HepG2 (cell line): ENCODE results near the gene ATAD3A. TPM values are rescaled to one million over a fixed set of nuclear protein-coding genes. Genes with fewer than 3 reads are reported as not detected.

ENCODE experiments used
- ATF4 ChIP-seq, 2 experiments: fragments of 450-650 bp in 1 of 2; sonication (generic) in 1 of 2; formaldehyde crosslinking; IDR thresholded peaks; 2 replicates each; pipeline versions ENCODE4 v1.5.0 to v1.8.0; 2020 to 2022; ENCODE audit warnings: mild to moderate bottlenecking in 1 of 2, missing genetic modification reagents in 1 of 2
- CENPT ChIP-seq: sonication (generic); formaldehyde crosslinking; IDR thresholded peaks from 2 replicates; pipeline ENCODE4 v1.8.0; 2022; ENCODE audit warnings: low read depth, mild to moderate bottlenecking, moderate library complexity, missing genetic modification reagents
- EZH2 ChIP-seq: conservative IDR thresholded peaks from 2 replicates; pipeline ENCODE4 v1.6.1; 2012; ENCODE audit warnings: mild to moderate bottlenecking, low read depth, low read length, moderate library complexity
- FOXK1 ChIP-seq: sonication (generic); formaldehyde crosslinking; IDR thresholded peaks from 2 replicates; pipeline ENCODE4 v1.4.0; 2020; ENCODE audit warnings: low read depth, missing genetic modification reagents, borderline replicate concordance
- GABPA ChIP-seq, 2 experiments: IDR thresholded peaks; 2 replicates each; pipeline ENCODE4 v1.6.1; 2011 to 2016; ENCODE audit warnings: low read depth in 2 of 2, low read length in 1 of 2, missing biosample characterization in 1 of 2, missing genetic modification characterization in 1 of 2
- GMEB2 ChIP-seq: IDR thresholded peaks from 2 replicates; pipeline ENCODE4 v1.6.1; 2016; ENCODE audit warnings: missing biosample characterization, missing genetic modification reagents, low read depth
- HES4 ChIP-seq: sonication (generic); formaldehyde crosslinking; IDR thresholded peaks from 2 replicates; pipeline ENCODE4 v1.9.0; 2021; ENCODE audit warnings: mild to moderate bottlenecking, missing genetic modification reagents, borderline replicate concordance
- JUNB ChIP-seq: sonication (generic); formaldehyde crosslinking; IDR thresholded peaks from 2 replicates; pipeline ENCODE4 v1.8.0; 2022; ENCODE audit warnings: missing genetic modification reagents, mild to moderate bottlenecking, borderline replicate concordance
- KDM6A ChIP-seq: IDR thresholded peaks from 2 replicates; pipeline ENCODE4 v1.6.1; 2016; ENCODE audit warnings: low read depth
- MED8 ChIP-seq: sonication (generic); formaldehyde crosslinking; IDR thresholded peaks from 2 replicates; pipeline ENCODE4 v1.8.1; 2023; ENCODE audit warnings: mild to moderate bottlenecking, missing genetic modification reagents; ENCODE audit not compliant: insufficient replicate concordance
- NFIB ChIP-seq: sonication (generic); formaldehyde crosslinking; IDR thresholded peaks from 2 replicates; pipeline ENCODE4 v1.9.0; 2021; ENCODE audit warnings: missing genetic modification reagents, mild to moderate bottlenecking, borderline replicate concordance
- NFKB2 ChIP-seq: sonication (generic); formaldehyde crosslinking; IDR thresholded peaks from 2 replicates; pipeline ENCODE4 v1.4.0; 2020; ENCODE audit warnings: missing genetic modification reagents, borderline replicate concordance
- PAF1 ChIP-seq: IDR thresholded peaks from 2 replicates; pipeline ENCODE4 v1.6.1; 2016; ENCODE audit warnings: missing genetic modification reagents, missing compliant biosample characterization
- RORA ChIP-seq: sonication (generic); formaldehyde crosslinking; IDR thresholded peaks from 2 replicates; pipeline ENCODE4 v1.5.0; 2020; ENCODE audit warnings: mild to moderate bottlenecking, missing genetic modification reagents, moderate library complexity
- SP140L ChIP-seq: sonication (generic); formaldehyde crosslinking; IDR thresholded peaks from 2 replicates; pipeline ENCODE4 v1.4.0; 2020; ENCODE audit warnings: missing genetic modification reagents, borderline replicate concordance
- TEAD3 ChIP-seq: optimal IDR thresholded peaks from 2 replicates; pipeline ENCODE3; 2016; ENCODE audit warnings: borderline replicate concordance
- YEATS2 ChIP-seq: sonication (generic); formaldehyde crosslinking; IDR thresholded peaks from 2 replicates; pipeline ENCODE4 v1.4.0; 2020; ENCODE audit warnings: missing genetic modification reagents, borderline replicate concordance
- ZBTB21 ChIP-seq: sonication (generic); formaldehyde crosslinking; IDR thresholded peaks from 2 replicates; pipeline ENCODE4 v1.4.0; 2020; ENCODE audit warnings: missing genetic modification reagents
- ZBTB3 ChIP-seq: sonication (generic); formaldehyde crosslinking; IDR thresholded peaks from 2 replicates; pipeline ENCODE4 v1.4.0; 2020; ENCODE audit warnings: low read depth, mild to moderate bottlenecking, moderate library complexity, missing genetic modification reagents, borderline replicate concordance
- ZBTB8A ChIP-seq: sonication (generic); formaldehyde crosslinking; IDR thresholded peaks from 2 replicates; pipeline ENCODE4 v1.4.0; 2020; ENCODE audit warnings: mild to moderate bottlenecking, low read depth, missing genetic modification reagents, borderline replicate concordance
- ZIK1 ChIP-seq: sonication (generic); formaldehyde crosslinking; IDR thresholded peaks from 2 replicates; pipeline ENCODE4 v1.5.0; 2020; ENCODE audit warnings: mild to moderate bottlenecking, low read depth, missing genetic modification reagents, borderline replicate concordance
- ZNF263 ChIP-seq: sonication (generic); formaldehyde crosslinking; IDR thresholded peaks from 2 replicates; pipeline ENCODE4 v1.4.0; 2020; ENCODE audit warnings: missing genetic modification reagents
- ZNF3 ChIP-seq: IDR thresholded peaks from 2 replicates; pipeline ENCODE4 v1.7.0; 2017; ENCODE audit warnings: inconsistent platforms
- ZNF441 ChIP-seq: sonication (generic); formaldehyde crosslinking; IDR thresholded peaks from 2 replicates; pipeline ENCODE4 v1.7.0; 2021; ENCODE audit warnings: missing genetic modification reagents, borderline replicate concordance
- ZNF512 ChIP-seq: sonication (generic); formaldehyde crosslinking; IDR thresholded peaks from 2 replicates; pipeline ENCODE4 v1.4.0; 2020; ENCODE audit warnings: mild to moderate bottlenecking, missing genetic modification reagents
- ZNF616 ChIP-seq: sonication (generic); formaldehyde crosslinking; IDR thresholded peaks from 2 replicates; pipeline ENCODE4 v1.5.0; 2020; ENCODE audit warnings: low read depth, mild to moderate bottlenecking, missing genetic modification reagents
- ZNF83 ChIP-seq: sonication (generic); formaldehyde crosslinking; IDR thresholded peaks from 2 replicates; pipeline ENCODE4 v1.4.0; 2020; ENCODE audit warnings: missing genetic modification reagents, mild to moderate bottlenecking, borderline replicate concordance
- polyA plus RNA-seq, 8 experiments: library from polyadenylated mRNA; depleted of rRNA in 3 of 8; stranded (reverse) in 7 of 8; unstranded in 1 of 8; fragments of >200 nt; fragmentation: Illumina TruSeq in 4 of 8; extraction: Trizol in 4 of 8; gene quantifications; 2 replicates each; pipeline versions ENCODE4 v1.2.1 to v1.2.3, GENCODE V29; 2011 to 2016; ENCODE audit warnings: low read depth in 4 of 8, missing spikeins in 1 of 8, mixed read lengths in 1 of 8; ENCODE audit not compliant: insufficient read depth in 1 of 8
- total RNA-seq, 5 experiments: library from RNA; depleted of rRNA; stranded (reverse); fragments of >200 nt; fragmentation: Illumina TruSeq; extraction: Trizol; gene quantifications; 2 replicates each; pipeline ENCODE4 v1.2.3, GENCODE V29; 2016; ENCODE audit warnings: low read depth in 1 of 5

Gene ATAD3A
- total and polyA plus RNA-seq, 2 of the 13 experiments (the other 11 are each of a cell fraction or from before 2014, with no cell fraction given) = 10.6 to 49.0 TPM

GRCh38 chr1:1573843-1574720, 62.1 kb downstream of the ATAD3A start (continued):
- no peak for TF ChIP-seq ZNF83 (CRISPR knock-in tag)
- TF ChIP-seq TEAD3 (CRISPR knock-in tag) = peak; percentile 31
- no peak for TF ChIP-seq CENPT (CRISPR knock-in tag)
- no peak for TF ChIP-seq ZIK1
- no peak for TF ChIP-seq SP140L (CRISPR knock-in tag)
- no peak for TF ChIP-seq YEATS2
- TF ChIP-seq EZH2 = no peak
- TF ChIP-seq ZNF3 = no peak
- peak; percentile 46 for TF ChIP-seq GABPA (IDR thresholded peaks at IDR 0.05; ENCODE audit: low read depth, low read length)
- no peak for TF ChIP-seq GABPA (CRISPR knock-in tag; IDR thresholded peaks at IDR 0.05; ENCODE audit: low read depth)
- TF ChIP-seq ZBTB3 (CRISPR knock-in tag) = peak; percentile 49; the same call in 1 of the 2 replicates
- TF ChIP-seq ZNF441 = no peak
- no peak for TF ChIP-seq ZNF616 (CRISPR knock-in tag)
- TF ChIP-seq JUNB (CRISPR knock-in tag) = no peak
- peak; percentile 67; the same call in 1 of the 2 replicates for TF ChIP-seq HES4 (CRISPR knock-in tag)
- TF ChIP-seq ZBTB21 (CRISPR knock-in tag) = no peak
- no peak for TF ChIP-seq KDM6A (CRISPR knock-in tag)
- no peak for TF ChIP-seq MED8 (CRISPR knock-in tag)
- no peak for TF ChIP-seq NFIB (CRISPR knock-in tag)
- no peak for TF ChIP-seq PAF1 (CRISPR knock-in tag)
- no peak for TF ChIP-seq ZNF263
- TF ChIP-seq RORA (CRISPR knock-in tag) = no peak
- no peak for TF ChIP-seq ATF4 (CRISPR knock-in tag; IDR thresholded peaks at IDR 0.05)
- no peak; the same call in 1 of the 2 replicates for TF ChIP-seq NFKB2
- no peak for TF ChIP-seq GMEB2
- no peak for TF ChIP-seq ZNF512 (CRISPR knock-in tag)
- no peak for TF ChIP-seq FOXK1 (CRISPR knock-in tag)
- no peak for TF ChIP-seq ZBTB8A
